ENCODE measurements around the gene ANTXR1.

- TF ChIP-seq CTCF (conservative IDR thresholded peaks at IDR 0.05) = no peak
- no peak for TF ChIP-seq EZH2 (IDR thresholded peaks at IDR 0.05; ENCODE audit: low read depth)
Observed at GRCh38 chr2:69157441-69157840, 144.5 kb downstream of the ANTXR1 start.
